Hepatocyte (in vitro differentiated cells): ENCODE results near the gene CDH4.
"Not testable (repeated sequence)": the region's sequence is repeated elsewhere in the genome, so short reads cannot be mapped to it uniquely, and the experiment has no call there.

Experiments used
- EZH2 ChIP-seq: fragments of 200-600 bp; sonication (generic); IDR thresholded peaks from 2 replicates; pipeline ENCODE4 v1.6.1; 2016; ENCODE audit warnings: antibody characterized with exemption, mild to moderate bottlenecking, borderline replicate concordance
- TF ChIP-seq, protein P1 (sequence below): fragments of 200-600 bp; sonication (generic); IDR thresholded peaks from 2 replicates; pipeline ENCODE4 v1.5.1; 2016; ENCODE audit warnings: antibody characterized with exemption, mild to moderate bottlenecking; ENCODE audit not compliant: poor library complexity

DNA sequence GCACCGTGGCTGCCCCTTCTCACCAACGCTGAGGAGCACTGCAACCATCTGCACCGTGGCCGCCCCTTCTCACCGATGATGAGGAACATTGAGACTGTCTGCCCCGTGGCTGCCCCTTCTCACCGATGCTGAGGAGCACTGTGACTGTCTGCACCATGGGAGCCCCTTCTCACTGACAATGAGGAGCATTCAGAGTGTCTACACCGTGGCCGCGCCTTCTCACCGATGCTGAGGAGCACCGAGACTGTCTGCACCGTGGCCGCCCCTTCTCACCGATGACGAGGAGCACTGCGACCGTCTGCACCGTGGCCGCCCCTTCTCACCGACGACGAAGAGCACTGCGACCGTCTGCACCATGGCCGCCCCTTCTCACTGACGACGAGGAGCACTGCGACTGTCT lies 693.4 kb downstream of the CDH4 start:
- TF ChIP-seq, protein P1, sequence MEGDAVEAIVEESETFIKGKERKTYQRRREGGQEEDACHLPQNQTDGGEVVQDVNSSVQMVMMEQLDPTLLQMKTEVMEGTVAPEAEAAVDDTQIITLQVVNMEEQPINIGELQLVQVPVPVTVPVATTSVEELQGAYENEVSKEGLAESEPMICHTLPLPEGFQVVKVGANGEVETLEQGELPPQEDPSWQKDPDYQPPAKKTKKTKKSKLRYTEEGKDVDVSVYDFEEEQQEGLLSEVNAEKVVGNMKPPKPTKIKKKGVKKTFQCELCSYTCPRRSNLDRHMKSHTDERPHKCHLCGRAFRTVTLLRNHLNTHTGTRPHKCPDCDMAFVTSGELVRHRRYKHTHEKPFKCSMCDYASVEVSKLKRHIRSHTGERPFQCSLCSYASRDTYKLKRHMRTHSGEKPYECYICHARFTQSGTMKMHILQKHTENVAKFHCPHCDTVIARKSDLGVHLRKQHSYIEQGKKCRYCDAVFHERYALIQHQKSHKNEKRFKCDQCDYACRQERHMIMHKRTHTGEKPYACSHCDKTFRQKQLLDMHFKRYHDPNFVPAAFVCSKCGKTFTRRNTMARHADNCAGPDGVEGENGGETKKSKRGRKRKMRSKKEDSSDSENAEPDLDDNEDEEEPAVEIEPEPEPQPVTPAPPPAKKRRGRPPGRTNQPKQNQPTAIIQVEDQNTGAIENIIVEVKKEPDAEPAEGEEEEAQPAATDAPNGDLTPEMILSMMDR, result not testable (repeated sequence)
- TF ChIP-seq EZH2, result not testable (repeated sequence)
